ENCODE data around the gene LYRM4.

The LYRM4 gene

GRCh38 chr6:5119090-5119951 is 141.4 kb downstream of the LYRM4 start:
- Histone ChIP-seq H3K4me3 (ENCODE audit: severe bottlenecking) (no peak overlapping the region), H3K27ac (ENCODE audit: poor library complexity, severe bottlenecking) (no peak overlapping the region), H3K4me1 (ENCODE audit: insufficient read depth, poor library complexity, severe bottlenecking) (no peaks in the 10 kb centered on the region), H3K36me3 (ENCODE audit: low read depth) (no peaks in the 10 kb centered on the region), H3K27me3 (ENCODE audit: insufficient read depth, poor library complexity, severe bottlenecking) (no peaks in the 10 kb centered on the region), H3K9me3 (ENCODE audit: severe bottlenecking) (no peaks in the 10 kb centered on the region)
- DNase-seq (ENCODE audit: low spot score) (no peak), ATAC-seq (ENCODE audit: low read depth) (no peak)
- no peak for TF ChIP-seq CTCF (IDR thresholded peaks at IDR 0.05; ENCODE audit: poor library complexity, severe bottlenecking)

- ATAC-seq (ENCODE audit: low read depth), result no peak
Observed at GRCh38 chr6:5116243-5116991, 144.3 kb downstream of the LYRM4 start.

GRCh38 chr6:5115168-5115567 is 145.6 kb downstream of the LYRM4 start:
- Histone ChIP-seq H3K4me3 (ENCODE audit: severe bottlenecking) (no peak overlapping the region), H3K4me1 (ENCODE audit: insufficient read depth, poor library complexity, severe bottlenecking) (peaks cover 7% of the 10 kb centered on the region), H3K9me3 (ENCODE audit: severe bottlenecking) (no peaks in the 10 kb centered on the region), H3K36me3 (ENCODE audit: low read depth) (0 out of 2 replicates have a peak, but pooled peaks cover 3% of the 10 kb centered on the region), H3K27me3 (ENCODE audit: insufficient read depth, poor library complexity, severe bottlenecking) (no peaks in the 10 kb centered on the region), H3K27ac (ENCODE audit: poor library complexity, severe bottlenecking) (no peak overlapping the region)
- no peak for DNase-seq (ENCODE audit: low spot score)
- no peak for ATAC-seq (ENCODE audit: low read depth)
- TF ChIP-seq CTCF (IDR thresholded peaks at IDR 0.05; ENCODE audit: poor library complexity, severe bottlenecking), result no peak

More at GRCh38 chr6:5116243-5116991, 144.3 kb downstream of the LYRM4 start:
- peaks cover 7% of the 10 kb centered on the region for H3K4me1 ChIP-seq (ENCODE audit: insufficient read depth, poor library complexity, severe bottlenecking)
- no peak overlapping the region for H3K27ac ChIP-seq (ENCODE audit: poor library complexity, severe bottlenecking)
- no peak overlapping the region for H3K4me3 ChIP-seq (ENCODE audit: severe bottlenecking)
- no peaks in the 10 kb centered on the region for H3K36me3 ChIP-seq (ENCODE audit: low read depth)
- H3K9me3 ChIP-seq (ENCODE audit: severe bottlenecking), result no peaks in the 10 kb centered on the region
- DNase-seq (ENCODE audit: low spot score), result no peak
- TF ChIP-seq CTCF (IDR thresholded peaks at IDR 0.05; ENCODE audit: poor library complexity, severe bottlenecking), result no peak
- H3K27me3 ChIP-seq (ENCODE audit: insufficient read depth, poor library complexity, severe bottlenecking), result no peaks in the 10 kb centered on the region

- no peak for DNase-seq (ENCODE audit: low spot score)
- no peaks in the 10 kb centered on the region for H3K9me3 ChIP-seq (ENCODE audit: severe bottlenecking)
- no peak for TF ChIP-seq CTCF (IDR thresholded peaks at IDR 0.05; ENCODE audit: poor library complexity, severe bottlenecking)
- H3K4me3 ChIP-seq (ENCODE audit: severe bottlenecking), result no peak overlapping the region
- no peak for ATAC-seq (ENCODE audit: low read depth)
- H3K27me3 ChIP-seq (ENCODE audit: insufficient read depth, poor library complexity, severe bottlenecking), result no peaks in the 10 kb centered on the region
- H3K4me1 ChIP-seq (ENCODE audit: insufficient read depth, poor library complexity, severe bottlenecking), result peaks cover 7% of the 10 kb centered on the region
- 0 out of 2 replicates have a peak, but pooled peaks cover 3% of the 10 kb centered on the region for H3K36me3 ChIP-seq (ENCODE audit: low read depth)
- peak overlapping the region; percentile 21 for H3K27ac ChIP-seq (ENCODE audit: poor library complexity, severe bottlenecking)
Observed at GRCh38 chr6:5113096-5113495, 147.7 kb downstream of the LYRM4 start.

All from RWPE2 (cell line).